ENCODE results near the gene CTSF. TPM values are rescaled to one million over a fixed set of nuclear protein-coding genes. Genes with fewer than 3 reads are reported as not detected.
A peak's percentile ranks its signal among the peaks of the same experiment; 100 is the strongest.

The CTSF gene
- total and polyA plus RNA-seq, 2 of the 13 experiments (the other 11 are each of a cell fraction or from before 2014, with no cell fraction given), result not detected

GRCh38 chr11:66546368-66546965 lies 21.9 kb downstream of the CTSF start, which contains the start of gene ACTN3 (continued):
- TF ChIP-seq ZNF142 (CRISPR knock-in tag; IDR thresholded peaks at IDR 0.05) (no peak), ZNF280D (CRISPR knock-in tag; IDR thresholded peaks at IDR 0.05) (no peak), SNAPC5 (CRISPR knock-in tag; IDR thresholded peaks at IDR 0.05; ENCODE audit: borderline replicate concordance) (no peak), HIVEP1 (CRISPR knock-in tag; IDR thresholded peaks at IDR 0.05) (peak; percentile 53; the same call in 1 of the 2 replicates), ZNF367 (CRISPR knock-in tag; IDR thresholded peaks at IDR 0.05; ENCODE audit: borderline replicate concordance) (no peak), ZNF354B (CRISPR knock-in tag; IDR thresholded peaks at IDR 0.05) (no peak), FOXC1 (CRISPR knock-in tag; IDR thresholded peaks at IDR 0.05; ENCODE audit: borderline replicate concordance) (no peak), NFE2 (CRISPR knock-in tag; IDR thresholded peaks at IDR 0.05) (no peak), ZBTB43 (CRISPR knock-in tag; conservative IDR thresholded peaks at IDR 0.05) (no peak), SALL1 (CRISPR knock-in tag; IDR thresholded peaks at IDR 0.05) (no peak), KDM3A (CRISPR knock-in tag; IDR thresholded peaks at IDR 0.05; ENCODE audit: low read depth) (0 out of 2 replicates have a peak, but pooled peaks have one; percentile 15), KDM5B (CRISPR knock-in tag; IDR thresholded peaks at IDR 0.05; ENCODE audit: borderline replicate concordance) (no peak), STAG1 (CRISPR knock-in tag; IDR thresholded peaks at IDR 0.05) (no peak), FOXP4 (CRISPR knock-in tag; IDR thresholded peaks at IDR 0.05) (no peak), ZFP41 (CRISPR knock-in tag; IDR thresholded peaks at IDR 0.05; ENCODE audit: borderline replicate concordance) (no peak)
